Trophoblast cell (in vitro differentiated cells and primary cell): Measurements from ENCODE around the gene ROR1.

Experiments used
- DNase-seq, 2 donors: peaks; one replicate each; pipeline ENCODE4 v3.0.0-alpha.2; 2016
- H2AFZ ChIP-seq: 2 replicates; pipeline ENCODE4 v1.6.1; 2013; ENCODE audit warnings: low read length, moderate library complexity, mild to moderate bottlenecking; ENCODE audit not compliant: insufficient read depth, poor library complexity
- H2AK5ac ChIP-seq: 2 replicates; pipeline ENCODE4 v1.6.1; 2013; ENCODE audit warnings: mild to moderate bottlenecking, low read length
- H2BK120ac ChIP-seq: 2 replicates; pipeline ENCODE4 v1.6.1; 2013; ENCODE audit warnings: low read length, mild to moderate bottlenecking, moderate library complexity; ENCODE audit not compliant: insufficient read depth, poor library complexity
- H2BK12ac ChIP-seq: 2 replicates; pipeline ENCODE4 v1.6.1; 2013; ENCODE audit warnings: mild to moderate bottlenecking, low read length, moderate library complexity
- H2BK5ac ChIP-seq: 2 replicates; pipeline ENCODE4 v1.6.1; 2013; ENCODE audit warnings: low read length, low read depth, moderate library complexity, mild to moderate bottlenecking; ENCODE audit not compliant: poor library complexity
- H3K14ac ChIP-seq: 2 replicates; pipeline ENCODE4 v1.6.1; 2013; ENCODE audit warnings: mild to moderate bottlenecking, low read length
- H3K18ac ChIP-seq: 2 replicates; pipeline ENCODE4 v1.6.1; 2013; ENCODE audit warnings: mild to moderate bottlenecking, low read length
- H3K23ac ChIP-seq: 2 replicates; pipeline ENCODE4 v1.6.1; 2013; ENCODE audit warnings: low read length
- H3K27ac ChIP-seq: 2 replicates; pipeline ENCODE4 v1.5.1; 2013; ENCODE audit warnings: low read depth, mild to moderate bottlenecking, inconsistent platforms, low read length, moderate library complexity
- H3K27me3 ChIP-seq: 2 replicates; pipeline ENCODE4 v1.6.1; 2013; ENCODE audit warnings: inconsistent platforms, mild to moderate bottlenecking, low read length, moderate library complexity; ENCODE audit not compliant: insufficient read depth
- H3K36me3 ChIP-seq, 2 experiments: 1 replicate in 1 of 2; 2 replicates in 1 of 2; pipeline ENCODE4 v1.6.1; 2013; ENCODE audit warnings: low read length in 2 of 2, mild to moderate bottlenecking in 2 of 2, moderate library complexity in 1 of 2; ENCODE audit not compliant: insufficient read depth in 2 of 2, control insufficient read depth in 1 of 2
- H3K4ac ChIP-seq: 2 replicates; pipeline ENCODE4 v1.6.1; 2013; ENCODE audit warnings: low read depth, mild to moderate bottlenecking, low read length, moderate library complexity
- H3K4me1 ChIP-seq, 2 experiments: 1 replicate in 1 of 2; 2 replicates in 1 of 2; pipeline ENCODE4 v1.6.1; 2013; ENCODE audit warnings: low read length in 2 of 2, mild to moderate bottlenecking in 2 of 2, moderate library complexity in 1 of 2; ENCODE audit not compliant: insufficient read depth in 2 of 2, control insufficient read depth in 1 of 2
- H3K4me2 ChIP-seq: 2 replicates; pipeline ENCODE4 v1.6.1; 2013; ENCODE audit warnings: inconsistent platforms, mild to moderate bottlenecking, low read length, moderate library complexity
- H3K4me3 ChIP-seq: 2 replicates; pipeline ENCODE4 v1.5.1; 2013; ENCODE audit warnings: mild to moderate bottlenecking, low read depth, low read length, inconsistent platforms
- H3K79me1 ChIP-seq: one replicate; pipeline ENCODE4 v1.6.1; 2013; ENCODE audit warnings: low read length
- H3K79me2 ChIP-seq: 2 replicates; pipeline ENCODE4 v1.6.1; 2013; ENCODE audit warnings: low read length, mild to moderate bottlenecking; ENCODE audit not compliant: control insufficient read depth, insufficient read depth, poor library complexity
- H3K9ac ChIP-seq: 2 replicates; pipeline ENCODE4 v1.6.1; 2013; ENCODE audit warnings: mild to moderate bottlenecking, low read length
- H3K9me3 ChIP-seq: 2 replicates; pipeline ENCODE4 v1.6.1; 2013; ENCODE audit warnings: low read depth, mild to moderate bottlenecking, control low read depth, inconsistent platforms, low read length; ENCODE audit not compliant: insufficient read depth
- H4K12ac ChIP-seq: 2 replicates; pipeline ENCODE4 v1.6.1; 2013; ENCODE audit warnings: low read depth, mild to moderate bottlenecking, low read length, moderate library complexity
- H4K8ac ChIP-seq: 2 replicates; pipeline ENCODE4 v1.6.1; 2013; ENCODE audit warnings: low read depth, mild to moderate bottlenecking, low read length, moderate library complexity
- H4K91ac ChIP-seq: one replicate; pipeline ENCODE4 v1.6.1; 2013; ENCODE audit warnings: low read depth, mild to moderate bottlenecking, low read length, moderate library complexity
- WGBS: extraction: QIAGEN DNeasy Blood & Tissue Kit; methylation state at CpG from one replicate; pipeline ENCODE4 v1.1.7; 2013; ENCODE audit warnings: missing lambda C conversion rate; ENCODE audit not compliant: insufficient read length, insufficient coverage; ENCODE audit errors: extremely low coverage; 5-methylcytosine and 5-hydroxymethylcytosine counted together

The ROR1 gene

DNA sequence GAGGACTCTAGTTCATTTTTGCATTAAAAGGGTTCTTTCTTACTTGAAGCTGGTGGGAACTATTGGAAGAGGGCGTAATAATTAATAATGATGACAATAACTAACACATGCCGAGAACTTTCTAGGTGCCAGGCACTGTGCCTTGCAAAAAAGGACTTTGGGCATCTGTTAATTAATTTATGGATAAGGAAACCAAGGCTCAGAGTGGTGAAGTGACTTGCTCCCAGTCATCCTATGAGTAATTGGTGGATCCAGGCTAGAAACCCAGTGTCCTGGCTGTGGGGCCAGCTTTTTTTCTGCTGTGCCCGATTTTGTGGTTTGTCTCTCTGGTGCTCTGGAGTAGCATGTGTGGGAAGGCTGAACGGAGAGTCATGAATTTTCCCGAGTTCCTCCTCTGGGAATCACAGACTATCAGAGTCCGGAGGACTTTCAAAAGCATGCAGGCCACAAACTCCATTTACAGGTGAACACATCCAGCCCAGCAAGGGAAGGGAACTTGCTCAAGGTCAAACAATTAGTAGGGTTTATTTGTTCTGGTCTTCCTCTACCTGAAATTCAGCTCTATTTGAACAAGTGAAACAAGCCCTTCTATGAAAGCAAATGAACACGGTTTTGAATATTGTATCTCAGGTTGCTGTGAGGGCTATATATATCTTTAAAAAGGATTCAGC is 23.4 kb downstream of the ROR1 start:
- DNase-seq: no peak
- Histone ChIP-seq H3K9ac (no peak overlapping the region), H3K4me3 (no peak overlapping the region), H3K79me2 (peaks cover 4% of the 10 kb centered on the region), H2BK120ac (no peak overlapping the region), H4K91ac (no peak overlapping the region), H4K8ac (no peak overlapping the region), H2BK5ac (no peak overlapping the region), H3K27me3 (no peaks in the 10 kb centered on the region), H3K27ac (no peak overlapping the region), H3K23ac (no peak overlapping the region), H3K4me1 (peaks cover 3 to 8% of the 10 kb centered on the region in 2 experiments), H3K79me1 (no peaks in the 10 kb centered on the region), H2BK12ac (no peak overlapping the region), H2AFZ (no peak overlapping the region), H2AK5ac (no peak overlapping the region), H3K14ac (no peak overlapping the region), H3K36me3 (peaks cover 3 to 4% of the 10 kb centered on the region in 2 experiments), H3K4ac (peak overlapping the region; percentile 10), H3K4me2 (no peak overlapping the region), H3K18ac (no peak overlapping the region), H3K9me3 (no peaks in the 10 kb centered on the region), H4K12ac (no peak overlapping the region)
- WGBS: no CpG with 5 or more reads among the region's 7 CpGs

DNA sequence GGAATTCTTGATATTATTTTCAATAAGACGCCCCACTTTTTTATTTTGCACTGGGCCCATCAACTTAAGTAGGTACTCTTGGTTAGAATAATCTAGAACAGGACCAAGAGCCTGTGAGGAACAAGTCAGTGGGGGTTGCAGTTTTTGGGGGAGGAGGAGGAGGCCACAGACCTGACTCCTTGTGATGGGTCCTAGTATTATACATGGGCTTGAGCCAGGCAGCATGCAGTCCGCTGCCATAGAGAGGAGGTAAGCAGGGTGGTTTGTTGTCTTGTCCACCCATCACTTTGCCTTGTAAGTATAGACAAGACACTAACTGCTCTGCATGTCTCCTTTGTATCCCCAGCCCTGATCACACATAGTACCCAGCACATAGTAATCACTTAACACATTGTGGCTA is 24.5 kb downstream of the ROR1 start:
- Histone ChIP-seq H2AK5ac (no peak overlapping the region), H3K9me3 (no peaks in the 10 kb centered on the region), H3K27me3 (no peaks in the 10 kb centered on the region), H3K4ac (no peak overlapping the region), H3K27ac (no peak overlapping the region), H3K79me1 (no peaks in the 10 kb centered on the region), H3K4me2 (no peak overlapping the region), H3K14ac (no peak overlapping the region), H3K4me3 (no peak overlapping the region), H3K79me2 (peaks cover 4% of the 10 kb centered on the region), H2BK5ac (no peak overlapping the region), H3K9ac (no peak overlapping the region), H2AFZ (no peak overlapping the region), H4K8ac (no peak overlapping the region), H3K18ac (no peak overlapping the region), H4K91ac (no peak overlapping the region), H3K23ac (peak overlapping the region; percentile 71), H2BK12ac (no peak overlapping the region), H3K36me3 (peaks cover 3 to 4% of the 10 kb centered on the region in 2 experiments), H3K4me1 (peaks cover 3 to 8% of the 10 kb centered on the region in 2 experiments), H2BK120ac (no peak overlapping the region), H4K12ac (no peak overlapping the region)
- WGBS: no CpG with 5 or more reads among the region's 2 CpGs
- no peak for DNase-seq

DNA sequence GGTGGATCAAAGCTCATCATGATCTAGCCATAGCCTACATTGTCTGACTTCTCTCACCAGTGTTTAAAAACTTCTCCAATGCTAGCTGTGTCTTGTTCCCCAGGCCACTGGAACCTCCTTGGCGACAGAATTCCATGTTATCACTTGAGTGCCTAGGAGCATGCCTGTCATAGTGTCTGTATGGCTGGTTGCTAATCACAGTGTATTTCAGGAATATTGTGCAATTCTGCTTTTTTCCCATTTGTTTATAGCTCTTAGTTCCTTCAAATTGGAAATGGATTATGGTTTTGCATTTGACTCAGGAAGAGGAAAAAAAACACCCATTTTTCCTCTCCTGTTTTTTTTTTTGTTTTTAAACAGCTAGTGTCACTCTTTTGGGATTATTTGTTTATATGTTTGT is 25.5 kb downstream of the ROR1 start:
- H2AK5ac ChIP-seq: no peak overlapping the region
- H3K27me3 ChIP-seq: no peaks in the 10 kb centered on the region
- H3K36me3 ChIP-seq: peaks cover 0 to 2% of the 10 kb centered on the region in 2 experiments
- no peaks in the 10 kb centered on the region for H3K9me3 ChIP-seq
- WGBS: no CpG with 5 or more reads among the region's 1 CpG
- peak; percentile 16 to 76 for DNase-seq
- no peak overlapping the region for H2BK12ac ChIP-seq
- H2BK5ac ChIP-seq: no peak overlapping the region
- H3K4me1 ChIP-seq: peaks cover 3 to 6% of the 10 kb centered on the region in 2 experiments
- H3K9ac ChIP-seq: no peak overlapping the region
- H3K4me2 ChIP-seq: no peak overlapping the region
- H3K79me2 ChIP-seq: peaks cover 2% of the 10 kb centered on the region
- no peak overlapping the region for H4K8ac ChIP-seq
- H4K12ac ChIP-seq: no peak overlapping the region
- no peak overlapping the region for H3K14ac ChIP-seq
- H2AFZ ChIP-seq: no peak overlapping the region
- no peak overlapping the region for H3K23ac ChIP-seq
- H3K18ac ChIP-seq: no peak overlapping the region
- no peak overlapping the region for H3K4me3 ChIP-seq
- no peaks in the 10 kb centered on the region for H3K79me1 ChIP-seq
- H3K27ac ChIP-seq: no peak overlapping the region
- H4K91ac ChIP-seq: no peak overlapping the region
- H2BK120ac ChIP-seq: no peak overlapping the region
- H3K4ac ChIP-seq: no peak overlapping the region

DNA sequence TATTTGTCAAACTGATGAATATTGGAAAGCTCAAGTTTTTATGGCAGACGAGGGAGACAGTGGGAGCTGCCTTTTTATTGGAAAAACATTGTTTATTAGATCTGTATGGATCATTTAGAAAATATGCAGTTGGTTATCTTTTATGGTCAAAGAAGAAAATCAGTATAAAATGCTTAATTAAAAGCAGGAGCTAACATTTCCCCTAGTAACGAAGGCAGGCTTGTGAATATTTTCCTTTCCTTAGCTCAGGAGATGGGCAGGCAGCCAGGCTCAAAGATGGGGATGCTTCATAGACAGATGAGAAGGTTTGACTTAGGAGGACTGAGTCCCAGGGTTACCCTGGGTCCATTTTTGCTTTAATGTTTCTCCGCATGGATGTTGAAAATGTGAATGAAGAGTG is 26.0 kb downstream of the ROR1 start:
- H3K79me2 ChIP-seq: peaks cover 2% of the 10 kb centered on the region
- no peaks in the 10 kb centered on the region for H3K79me1 ChIP-seq
- no peak overlapping the region for H4K91ac ChIP-seq
- H3K4me2 ChIP-seq: no peak overlapping the region
- H3K4me1 ChIP-seq: peaks cover 1 to 2% of the 10 kb centered on the region in 2 experiments
- no peak overlapping the region for H2AFZ ChIP-seq
- no peaks in the 10 kb centered on the region for H3K27me3 ChIP-seq
- no peak overlapping the region for H4K12ac ChIP-seq
- peaks cover 0 to 2% of the 10 kb centered on the region in 2 experiments for H3K36me3 ChIP-seq
- no peak overlapping the region for H2AK5ac ChIP-seq
- H2BK120ac ChIP-seq: no peak overlapping the region
- H3K4ac ChIP-seq: no peak overlapping the region
- no peaks in the 10 kb centered on the region for H3K9me3 ChIP-seq
- H3K23ac ChIP-seq: no peak overlapping the region
- H3K18ac ChIP-seq: no peak overlapping the region
- H4K8ac ChIP-seq: no peak overlapping the region
- H2BK12ac ChIP-seq: no peak overlapping the region
- H3K9ac ChIP-seq: no peak overlapping the region
- no CpG with 5 or more reads among the region's 3 CpGs for WGBS
- H2BK5ac ChIP-seq: no peak overlapping the region
- no peak overlapping the region for H3K27ac ChIP-seq
- no peak overlapping the region for H3K4me3 ChIP-seq
- no peak for DNase-seq
- H3K14ac ChIP-seq: no peak overlapping the region
